NCI-H226 (cell line): Measurements from ENCODE around the gene MYOCOS.

Experiments
- DNase-seq: peaks from one replicate; pipeline ENCODE4 v3.0.0-alpha.2; 2015

The MYOCOS gene

DNA sequence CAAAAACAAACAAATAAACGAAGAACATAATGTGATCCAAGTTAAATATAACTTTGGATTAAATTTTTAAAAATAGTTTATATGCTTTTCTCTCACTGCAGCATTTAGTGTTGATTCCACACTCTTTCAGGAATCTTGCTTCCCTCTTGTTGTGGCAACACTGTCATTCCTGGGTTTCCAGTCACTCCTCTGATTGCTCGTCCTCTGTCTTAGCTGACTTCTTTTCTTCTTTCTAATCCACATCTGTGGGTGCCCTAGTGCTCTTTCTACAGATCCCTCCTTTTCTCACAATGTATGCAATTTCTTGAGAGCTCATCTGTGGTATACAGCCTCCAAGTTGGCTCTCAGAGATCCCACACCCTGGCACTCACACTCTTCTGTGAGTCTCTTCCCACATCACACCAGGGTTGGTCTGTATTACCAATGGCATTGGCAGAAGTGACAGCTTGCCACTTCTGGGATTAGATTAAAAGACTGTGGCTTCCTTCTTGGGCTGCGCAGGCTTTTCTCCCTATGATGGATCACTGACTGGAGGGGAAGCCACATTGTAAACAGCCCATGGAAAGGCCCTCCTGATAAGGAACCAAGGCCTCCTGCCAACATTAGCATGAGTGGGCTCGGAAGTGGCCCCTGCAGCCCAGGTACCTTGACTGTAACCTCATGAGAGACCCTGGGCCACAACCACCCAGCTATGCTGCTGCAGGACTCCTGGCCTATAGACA lies 42.0 kb downstream of the MYOCOS start:
- DNase-seq = no peak

DNA sequence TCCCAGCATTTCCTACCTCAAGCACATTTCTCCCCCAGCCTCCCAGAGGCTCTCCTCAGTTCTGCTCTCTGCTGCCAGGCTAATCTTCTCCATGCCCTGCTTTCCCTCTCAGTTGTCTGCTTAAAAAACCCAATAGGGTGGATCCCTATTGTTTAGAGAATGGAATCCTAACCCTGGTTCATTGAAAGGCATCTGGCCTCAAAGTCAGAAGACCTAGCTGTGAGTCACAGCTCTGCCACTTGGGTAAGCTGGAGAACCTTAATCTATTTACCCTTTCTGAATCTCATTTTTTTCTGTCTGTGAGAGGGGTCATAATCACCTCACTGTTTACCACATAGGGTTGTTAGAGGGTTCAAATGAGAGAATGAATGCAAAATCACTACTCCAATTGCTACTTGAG lies 42.9 kb downstream of the MYOCOS start:
- no peak for DNase-seq

DNA sequence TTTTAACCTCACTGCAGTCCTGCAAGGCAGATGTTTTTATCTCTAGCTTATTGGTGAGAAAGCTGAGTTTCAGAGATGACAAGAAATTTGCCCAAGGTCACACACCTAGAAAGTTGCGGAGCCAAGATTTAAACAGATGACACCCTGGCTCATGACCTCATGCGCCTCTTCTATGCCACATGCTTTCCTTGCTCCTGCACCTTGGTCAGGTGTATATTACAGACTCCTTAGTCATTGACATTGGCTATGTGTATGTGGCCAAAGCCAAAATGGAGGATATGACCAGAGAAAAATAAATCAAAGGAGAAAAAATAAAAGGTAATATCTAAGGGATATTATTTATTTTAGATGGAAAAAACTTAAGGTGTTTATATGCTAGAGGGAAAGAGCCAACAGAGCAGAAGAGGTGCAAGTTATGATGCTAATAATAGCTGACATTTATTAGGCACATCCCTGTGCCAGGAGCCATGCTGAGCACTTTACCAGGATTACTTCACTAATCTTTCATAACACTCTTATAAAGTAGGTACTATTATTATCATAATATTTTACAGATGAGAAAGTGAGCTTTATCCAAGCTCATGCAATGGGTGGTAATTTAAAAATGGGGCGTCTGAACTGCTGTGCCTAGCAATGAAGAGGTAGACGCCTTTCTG lies 44.2 kb downstream of the MYOCOS start:
- DNase-seq = no peak

DNA sequence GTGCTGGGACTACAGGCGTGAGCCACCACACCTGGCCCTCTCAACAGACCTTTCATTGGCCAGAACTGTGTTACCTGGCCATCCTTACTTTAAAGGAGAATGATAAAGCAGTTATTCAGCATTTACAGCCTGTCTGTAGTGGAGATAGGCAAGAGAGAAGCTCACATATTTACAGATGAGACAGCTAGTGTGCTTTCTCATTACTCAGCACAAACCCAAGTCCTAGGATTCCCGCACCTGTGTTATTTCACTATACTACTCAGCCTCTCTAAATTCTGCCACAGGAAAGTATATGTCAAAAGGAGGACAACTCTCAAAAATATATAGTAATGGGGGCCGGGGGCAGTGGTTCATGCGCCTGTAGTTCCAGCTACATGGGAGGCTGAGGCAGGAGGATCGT lies 46.3 kb downstream of the MYOCOS start:
- DNase-seq = no peak

DNA sequence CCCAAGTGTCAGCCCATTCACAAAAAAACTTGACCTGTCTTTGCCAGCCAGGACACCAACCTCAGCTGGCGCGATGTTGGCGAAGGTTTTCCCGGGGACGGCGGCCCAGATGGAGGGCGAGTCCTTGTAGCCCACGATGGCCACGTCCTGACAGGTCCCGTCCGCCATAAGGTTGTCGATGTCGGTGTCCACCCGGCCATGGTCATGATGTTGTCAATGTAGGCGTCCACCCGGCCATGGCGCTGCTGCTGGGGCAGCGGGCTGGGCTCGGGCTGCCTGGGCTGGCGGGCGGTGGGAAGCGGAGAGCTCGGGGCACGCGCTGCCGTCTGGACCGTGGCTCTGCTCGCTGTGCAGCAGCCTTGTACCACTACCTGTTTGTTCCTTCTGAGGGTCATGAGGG lies 48.7 kb downstream of the MYOCOS start:
- DNase-seq = no peak

DNA sequence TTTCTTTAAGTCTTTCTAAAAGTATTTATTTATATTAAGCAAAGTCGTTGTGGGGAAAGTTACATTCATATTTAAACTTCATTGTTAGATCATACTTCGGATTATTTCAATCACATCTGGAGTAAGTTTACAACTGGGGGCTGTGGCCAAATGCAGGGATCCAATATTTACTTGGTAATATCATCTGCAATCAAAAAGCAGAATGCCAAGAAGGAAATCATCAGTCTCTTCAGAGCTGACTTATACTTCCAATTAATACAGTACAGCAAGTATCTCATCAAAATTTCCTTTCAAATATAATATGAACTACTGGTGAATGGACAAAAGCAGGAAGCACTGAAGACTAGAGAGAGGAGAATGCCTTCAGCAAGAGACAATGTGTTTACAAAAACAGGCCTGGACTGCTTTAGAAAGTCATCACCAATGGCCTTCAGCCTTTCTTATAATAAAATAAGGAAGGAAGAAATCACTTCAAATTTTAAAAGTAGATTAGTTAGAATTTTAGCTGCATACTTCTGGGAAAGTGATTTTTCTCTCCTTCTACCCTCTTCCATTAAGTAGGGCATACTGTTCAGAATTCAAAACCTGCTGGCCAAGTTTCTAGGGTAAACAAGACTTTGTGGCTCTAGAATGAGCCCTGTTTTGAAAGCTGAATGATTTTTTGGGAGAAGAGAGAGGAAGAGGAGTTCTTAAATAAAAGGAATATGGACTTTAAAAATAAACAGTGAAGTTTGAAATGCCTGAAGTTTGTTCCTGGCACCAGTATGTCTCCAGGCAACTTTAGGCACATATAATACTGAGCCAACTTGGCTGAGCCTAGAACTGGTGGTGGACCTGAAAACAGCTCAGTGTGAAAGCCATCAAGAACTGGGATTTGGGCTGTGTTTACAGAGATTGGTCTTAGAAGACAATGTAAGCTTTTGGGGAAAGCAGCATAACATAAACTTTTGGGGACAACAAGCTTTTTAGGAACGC lies 52.7 kb downstream of the MYOCOS start:
- no peak for DNase-seq
